GM23338 (cell line): Measurements from ENCODE around the gene SLBP. TPM values are rescaled to one million over a fixed set of nuclear protein-coding genes. Genes with fewer than 3 reads are reported as not detected.

Experiments
- ATAC-seq: fragments of 200-7000 bp; cut with Tn5 transposase; 3 replicates; pipeline ENCODE4 v1.9.1; 2020
- DNase-seq: peaks from one replicate; pipeline ENCODE4 v3.0.0-alpha.2; 2015; ENCODE audit warnings: low spot score
- H2AFZ ChIP-seq: fragments of 200-600 bp; sonication (generic); 2 replicates; pipeline ENCODE4 v1.8.0; 2016; ENCODE audit warnings: antibody characterized with exemption, mild to moderate bottlenecking, moderate library complexity
- H3F3A ChIP-seq: fragments of 200-600 bp; sonication (generic); replicated peaks from 2 replicates; pipeline ENCODE4 v1.8.0; 2017; ENCODE audit warnings: antibody characterized with exemption, mixed run types, low read depth
- H3K27ac ChIP-seq: fragments of 200-600 bp; sonication (generic); 2 replicates; pipeline ENCODE4 v1.6.1; 2016; ENCODE audit warnings: low read depth
- H3K27me3 ChIP-seq: fragments of 200-600 bp; sonication (generic); 2 replicates; pipeline ENCODE4 v1.8.0; 2016; ENCODE audit warnings: mild to moderate bottlenecking, mixed run types, moderate library complexity; ENCODE audit not compliant: insufficient read depth
- H3K36me3 ChIP-seq: fragments of 200-600 bp; sonication (generic); 2 replicates; pipeline ENCODE4 v1.8.0; 2016; ENCODE audit warnings: mild to moderate bottlenecking; ENCODE audit not compliant: insufficient read depth
- H3K4me1 ChIP-seq: fragments of 200-600 bp; sonication (generic); 2 replicates; pipeline ENCODE4 v1.8.0; 2016; ENCODE audit warnings: mild to moderate bottlenecking, moderate library complexity; ENCODE audit not compliant: insufficient read depth
- H3K4me2 ChIP-seq: fragments of 200-600 bp; sonication (generic); 2 replicates; pipeline ENCODE4 v1.7.1; 2017; ENCODE audit warnings: mixed run types
- H3K4me3 ChIP-seq: fragments of 200-600 bp; sonication (generic); 2 replicates; pipeline ENCODE4 v1.6.1; 2016; ENCODE audit warnings: mixed run types
- H3K79me2 ChIP-seq: fragments of 200-600 bp; sonication (generic); replicated peaks from 2 replicates; pipeline ENCODE4 v1.8.0; 2017; ENCODE audit warnings: mild to moderate bottlenecking; ENCODE audit not compliant: insufficient read depth
- H3K9me2 ChIP-seq: fragments of 200-600 bp; sonication (generic); 2 replicates; pipeline ENCODE4 v1.8.0; 2017; ENCODE audit not compliant: insufficient read depth
- H4K20me1 ChIP-seq: fragments of 200-600 bp; sonication (generic); replicated peaks from 2 replicates; pipeline ENCODE4 v1.8.0; 2017; ENCODE audit warnings: mild to moderate bottlenecking; ENCODE audit not compliant: insufficient read depth
- H3K27ac Mint-ChIP-seq: 2 replicates; pipeline ENCODE4 v1.8.0; 2020; ENCODE audit warnings: inconsistent platforms, mild to moderate bottlenecking, moderate library complexity, mixed read lengths
- H3K27me3 Mint-ChIP-seq: 3 replicates; pipeline ENCODE4 v1.8.0; 2022; ENCODE audit warnings: low read depth, mild to moderate bottlenecking, moderate library complexity, mixed read lengths, inconsistent platforms; ENCODE audit not compliant: insufficient read depth, poor library complexity
- H3K36me3 Mint-ChIP-seq: 3 replicates; pipeline ENCODE4 v1.8.0; 2021; ENCODE audit warnings: low read depth, mild to moderate bottlenecking, inconsistent platforms, moderate library complexity, mixed read lengths
- H3K4me1 Mint-ChIP-seq: 3 replicates; pipeline ENCODE4 v1.8.0; 2020; ENCODE audit warnings: mild to moderate bottlenecking, inconsistent platforms, mixed read lengths
- H3K4me3 Mint-ChIP-seq: 3 replicates; pipeline ENCODE4 v1.8.0; 2021; ENCODE audit warnings: moderate library complexity, mild to moderate bottlenecking, inconsistent platforms, mixed read lengths
- H3K9me3 Mint-ChIP-seq: 3 replicates; pipeline ENCODE4 v1.8.0; 2020; ENCODE audit warnings: moderate library complexity, mild to moderate bottlenecking, inconsistent platforms, mixed read lengths
- CREB1 ChIP-seq: fragments of 250-450 bp; sonication (Bioruptor Pico); IDR thresholded peaks from 2 replicates; pipeline ENCODE4 v1.5.0; 2020; ENCODE audit warnings: low read depth, mild to moderate bottlenecking, moderate library complexity
- CTCF ChIP-seq, 2 experiments: fragments of 200-600 bp in 1 of 2; sonication (generic) in 1 of 2; conservative IDR thresholded peaks; 2 replicates each; pipeline versions ENCODE4 v1.5.1 to v1.6.1; 2016 to 2017; ENCODE audit warnings: antibody characterized with exemption in 2 of 2, low read depth in 2 of 2, mild to moderate bottlenecking in 2 of 2, moderate library complexity in 1 of 2
- ETS1 ChIP-seq: IDR thresholded peaks from 2 replicates; pipeline ENCODE4 v1.6.1; 2016; ENCODE audit warnings: antibody characterized with exemption
- EZH2phosphoT487 ChIP-seq: fragments of 200-600 bp; sonication (generic); IDR thresholded peaks from one replicate; pipeline ENCODE4 v1.8.1; 2018; ENCODE audit warnings: antibody characterized with exemption; ENCODE audit not compliant: unreplicated experiment
- JUNB ChIP-seq: IDR thresholded peaks from one replicate; pipeline ENCODE4 v1.6.1; 2016; ENCODE audit warnings: antibody characterized with exemption; ENCODE audit not compliant: unreplicated experiment
- NANOG ChIP-seq: IDR thresholded peaks from 2 replicates; pipeline ENCODE4 v1.6.1; 2016; ENCODE audit warnings: antibody characterized with exemption, borderline replicate concordance
- POLR2AphosphoS5 ChIP-seq: IDR thresholded peaks from 2 replicates; pipeline ENCODE4 v1.6.1; 2016; ENCODE audit warnings: antibody characterized with exemption, low read depth
- REST ChIP-seq: IDR thresholded peaks from one replicate; pipeline ENCODE4 v1.6.1; 2018; ENCODE audit warnings: antibody characterized with exemption; ENCODE audit not compliant: unreplicated experiment
- STAT1 ChIP-seq: IDR thresholded peaks from one replicate; pipeline ENCODE4 v1.6.1; 2016; ENCODE audit warnings: antibody characterized with exemption; ENCODE audit not compliant: unreplicated experiment
- ZNF114 ChIP-seq: fragments of 250-450 bp; sonication (Bioruptor Pico); IDR thresholded peaks from 2 replicates; pipeline ENCODE4 v1.5.0; 2020; ENCODE audit warnings: mild to moderate bottlenecking, moderate library complexity
- polyA plus RNA-seq: library from polyadenylated mRNA; unstranded; fragments of >200 nt; fragmentation: Nextera tagmentation; extraction: Ambion mirVana; gene quantifications from 2 replicates; pipeline ENCODE4 v1.2.1, GENCODE V29; 2016
- total RNA-seq: library from RNA; depleted of rRNA; stranded (reverse); fragments of >200 nt; shearing (Covaris generic); gene quantifications from 2 replicates; pipeline ENCODE4 v1.2.3, GENCODE V29; 2014

SLBP gene
- total and polyA plus RNA-seq, 2 experiments from 2014 or later, result 54.4 to 58.6 TPM

GRCh38 chr4:1754336-1754735, 42.2 kb upstream of the SLBP start:
- no peaks in the 10 kb centered on the region for H3K27me3 ChIP-seq
- H4K20me1 ChIP-seq, result no peaks in the 10 kb centered on the region
- peaks cover 5% of the 10 kb centered on the region for H3K4me1 Mint-ChIP-seq
- H3K4me1 ChIP-seq, result no peaks in the 10 kb centered on the region
- H3F3A ChIP-seq, result no peaks in the 10 kb centered on the region
- no peak overlapping the region for H3K4me3 ChIP-seq
- TF ChIP-seq ZNF114 (CRISPR knock-in tag) (no peak), NANOG (no peak), CREB1 (CRISPR knock-in tag) (no peak), REST (no peak), POLR2AphosphoS5 (no peak), ETS1 (no peak), STAT1 (no peak), JUNB (no peak), CTCF (conservative IDR thresholded peaks at IDR 0.05; ENCODE audit: low read depth in 2 of 2) (no peak)
- DNase-seq (no peak), ATAC-seq (no peak)
- H3K27me3 Mint-ChIP-seq, result no peaks in the 10 kb centered on the region
- no peaks in the 10 kb centered on the region for H3K36me3 Mint-ChIP-seq
- no peaks in the 10 kb centered on the region for H3K9me2 ChIP-seq
- H3K4me3 Mint-ChIP-seq, result no peak overlapping the region
- H3K4me2 ChIP-seq, result no peak overlapping the region
- H3K79me2 ChIP-seq, result no peaks in the 10 kb centered on the region
- no peaks in the 10 kb centered on the region for H3K36me3 ChIP-seq
- no peak overlapping the region for H2AFZ ChIP-seq
- no peak overlapping the region for H3K27ac ChIP-seq
- H3K9me3 Mint-ChIP-seq, result no peaks in the 10 kb centered on the region
- no peak overlapping the region for H3K27ac Mint-ChIP-seq

GRCh38 chr4:1753697-1754311, 41.7 kb upstream of the SLBP start:
- H2AFZ ChIP-seq, result no peak overlapping the region
- DNase-seq (no peak), ATAC-seq (no peak)
- no peaks in the 10 kb centered on the region for H3F3A ChIP-seq
- no peak overlapping the region for H3K4me2 ChIP-seq
- H4K20me1 ChIP-seq, result no peaks in the 10 kb centered on the region
- Mint-ChIP-seq H3K27ac (no peak overlapping the region), H3K9me3 (no peaks in the 10 kb centered on the region), H3K27me3 (no peaks in the 10 kb centered on the region), H3K4me3 (no peak overlapping the region), H3K4me1 (peaks cover 5% of the 10 kb centered on the region; the same call in 2 of the 3 replicates), H3K36me3 (no peaks in the 10 kb centered on the region)
- H3K27ac ChIP-seq, result no peak overlapping the region
- H3K27me3 ChIP-seq, result no peaks in the 10 kb centered on the region
- H3K4me3 ChIP-seq, result no peak overlapping the region
- H3K9me2 ChIP-seq, result no peaks in the 10 kb centered on the region
- no peaks in the 10 kb centered on the region for H3K36me3 ChIP-seq
- H3K4me1 ChIP-seq, result no peaks in the 10 kb centered on the region
- no peaks in the 10 kb centered on the region for H3K79me2 ChIP-seq
- TF ChIP-seq CREB1 (CRISPR knock-in tag) (no peak), ZNF114 (CRISPR knock-in tag) (no peak), ETS1 (no peak), JUNB (no peak), EZH2phosphoT487 (no peak), STAT1 (no peak)
